HG02973 (cell line): ENCODE measurements around the gene DNAH12.
"Not testable (repeated sequence)": the region's sequence is repeated elsewhere in the genome, so short reads cannot be mapped to it uniquely, and the experiment has no call there.

Source experiments
- ATAC-seq: cut with Tn5 transposase; IDR thresholded peaks from one replicate; pipeline ENCODE4 v1.9.1; 2021; ENCODE audit warnings: moderate library complexity; ENCODE audit not compliant: unreplicated experiment

The DNAH12 gene

DNA sequence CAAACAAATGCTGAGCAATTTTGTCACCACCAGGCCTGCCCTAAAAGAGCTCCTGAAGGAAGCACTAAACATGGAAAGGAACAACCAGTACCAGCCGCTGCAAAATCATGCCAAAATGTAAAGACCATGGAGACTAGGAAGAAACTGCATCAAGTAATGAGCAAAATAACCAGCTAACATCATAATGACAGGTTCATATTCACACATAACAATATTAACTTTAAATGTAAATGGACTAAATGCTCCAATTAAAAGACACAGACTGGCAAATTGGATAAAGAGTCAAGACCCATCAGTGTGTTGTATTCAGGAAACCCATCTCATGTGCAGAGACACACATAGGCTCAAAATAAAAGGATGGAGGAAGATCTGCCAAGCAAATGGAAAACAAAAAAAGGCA, 217.6 kb downstream of the DNAH12 start:
- not testable (repeated sequence) for ATAC-seq

DNA sequence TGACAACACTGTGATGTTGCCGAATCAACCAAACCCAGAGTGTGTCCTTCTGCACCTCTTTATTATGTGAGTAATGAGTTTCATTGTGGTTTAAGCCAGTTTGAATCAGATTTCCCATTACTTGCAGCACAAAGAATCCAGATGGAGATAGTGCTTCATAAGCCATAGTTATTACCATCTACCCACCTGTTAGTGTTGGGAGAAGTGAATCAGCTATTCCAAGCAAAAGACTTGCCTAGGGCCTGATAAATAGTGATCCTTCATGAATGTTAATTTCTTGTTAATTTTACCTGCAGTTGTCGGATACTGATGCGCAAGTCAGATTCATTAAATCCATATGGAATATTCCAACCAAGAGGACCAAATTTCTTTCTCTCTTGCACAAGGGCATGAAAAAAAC, 229.9 kb downstream of the DNAH12 start:
- ATAC-seq, result no peak

- no peak for ATAC-seq
These were observed 234.3 kb downstream of the DNAH12 start for GRCh38 chr3:57309769-57310360.

DNA sequence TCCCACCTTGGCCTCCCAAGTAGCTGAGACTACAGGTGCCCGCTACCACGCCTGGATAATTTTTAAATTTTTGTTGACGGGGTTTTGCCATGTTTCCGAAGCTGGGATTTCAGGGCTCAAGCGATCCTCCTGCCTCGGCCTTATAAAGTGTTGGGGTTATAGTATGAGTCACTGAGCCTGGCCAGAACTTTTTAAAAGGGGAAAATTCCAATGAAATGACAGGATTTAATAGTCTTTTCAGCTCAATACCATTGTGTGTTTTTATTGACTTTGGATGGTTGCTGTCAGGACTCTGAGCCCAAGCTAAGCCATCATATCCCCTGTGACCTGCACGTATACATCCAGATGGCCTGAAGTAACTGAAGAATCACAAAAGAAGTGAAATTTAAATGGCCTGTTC, 240.6 kb downstream of the DNAH12 start:
- ATAC-seq, result not testable (repeated sequence)

- no peak for ATAC-seq
These were observed 246.1 kb downstream of the DNAH12 start for GRCh38 chr3:57298041-57298440.

- no peak for ATAC-seq
These were observed 251.1 kb downstream of the DNAH12 start for GRCh38 chr3:57292897-57293526.

DNA sequence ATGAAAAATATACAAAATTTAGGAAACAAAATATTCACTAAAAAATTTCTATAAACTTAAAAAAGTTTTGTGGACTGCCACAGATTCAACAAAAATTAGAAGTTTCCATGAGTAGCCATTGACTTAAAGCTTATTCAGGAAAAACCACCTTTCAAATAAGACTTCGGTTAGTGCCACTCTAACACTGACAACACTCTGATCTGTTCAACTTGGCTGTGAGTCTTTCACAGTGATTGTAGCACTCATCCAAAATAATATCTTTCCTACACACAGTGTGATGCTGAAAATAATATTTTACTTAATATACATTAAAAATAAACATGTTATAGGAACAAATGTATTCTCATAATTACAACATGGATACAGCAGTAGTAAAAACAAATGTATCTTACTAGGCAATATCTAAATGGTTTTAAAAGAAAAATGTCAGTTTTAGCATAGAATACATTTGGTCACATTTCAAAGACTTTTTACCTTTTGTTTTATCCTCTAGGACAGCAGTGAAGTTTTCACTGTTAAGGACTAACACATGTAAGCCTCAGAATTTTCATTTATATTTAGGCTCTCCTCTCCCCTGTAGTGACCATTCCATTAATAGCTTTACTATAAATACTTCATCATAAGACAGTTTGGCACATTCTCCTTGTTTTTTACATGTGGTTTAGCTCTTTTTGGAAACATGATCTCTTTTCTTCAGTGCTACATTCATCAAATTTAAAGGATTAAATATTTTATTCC, 251.8 kb downstream of the DNAH12 start, which contains the start of gene ASB14:
Gene ASB14, minus strand, starts transcription at position 527 of the 738 bp plus-strand sequence. CDS start 652 bp downstream, outside the sequence.
- ATAC-seq, result no peak

GRCh38 chr3:57288403-57288802, 255.7 kb downstream of the DNAH12 start:
- no peak for ATAC-seq

DNA sequence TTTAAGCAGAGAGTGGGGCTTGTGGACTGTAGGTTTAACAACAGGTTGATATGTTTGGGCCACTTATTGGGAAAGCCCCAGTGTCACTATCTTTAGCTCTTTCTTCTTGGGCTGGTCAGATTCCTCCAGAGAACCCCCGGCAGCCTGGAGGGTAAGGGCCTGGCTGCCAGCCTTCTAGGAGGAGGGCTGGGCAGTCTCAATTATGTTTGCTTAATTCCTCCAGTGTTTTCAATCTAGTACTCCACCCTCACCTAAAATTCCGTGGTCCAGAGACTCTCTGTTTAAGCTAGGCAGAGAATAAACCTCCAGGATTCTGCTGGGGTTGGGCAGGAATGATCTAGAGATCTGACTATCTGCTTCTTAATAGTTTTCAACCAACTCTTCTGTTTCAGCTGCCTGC, 256.9 kb downstream of the DNAH12 start:
- no peak for ATAC-seq

DNA sequence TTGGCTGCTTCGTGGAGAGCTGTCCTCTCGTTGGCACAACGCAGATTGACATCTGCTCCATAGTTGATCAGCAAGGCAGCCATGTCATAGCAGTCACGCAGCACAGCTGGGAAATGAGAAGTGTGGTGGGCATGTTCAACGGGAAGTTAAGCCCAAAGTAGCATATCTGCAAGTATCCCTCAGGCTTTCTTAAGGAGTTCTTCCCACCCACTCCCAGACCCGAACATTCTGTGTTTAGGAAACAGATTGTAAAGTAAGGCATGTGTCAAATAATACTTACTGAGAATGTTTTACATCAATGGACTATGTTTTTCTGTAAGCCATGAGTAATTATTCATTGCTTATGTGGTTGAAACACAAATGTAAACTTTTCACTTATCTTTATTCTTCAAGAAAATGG, 260.8 kb downstream of the DNAH12 start:
- no peak for ATAC-seq

DNA sequence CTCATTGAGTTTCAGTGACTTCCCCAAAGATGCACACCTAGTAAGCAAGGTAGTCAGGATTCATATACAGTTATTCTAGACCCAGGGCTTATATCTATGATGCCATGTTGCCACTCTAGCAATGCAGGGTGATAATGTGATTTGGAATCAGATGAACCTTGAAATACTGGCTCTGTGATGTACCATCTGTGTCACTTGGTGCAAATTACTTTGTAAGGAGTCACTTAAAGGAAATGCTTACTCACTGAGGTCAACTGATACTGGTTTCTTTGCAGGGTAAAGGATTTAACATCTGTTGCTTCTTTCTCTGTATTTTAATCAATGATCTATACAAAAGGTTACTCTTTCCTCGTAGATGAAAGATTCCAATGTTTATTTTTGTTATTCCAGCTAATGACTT, 262.4 kb downstream of the DNAH12 start:
- no peak for ATAC-seq

DNA sequence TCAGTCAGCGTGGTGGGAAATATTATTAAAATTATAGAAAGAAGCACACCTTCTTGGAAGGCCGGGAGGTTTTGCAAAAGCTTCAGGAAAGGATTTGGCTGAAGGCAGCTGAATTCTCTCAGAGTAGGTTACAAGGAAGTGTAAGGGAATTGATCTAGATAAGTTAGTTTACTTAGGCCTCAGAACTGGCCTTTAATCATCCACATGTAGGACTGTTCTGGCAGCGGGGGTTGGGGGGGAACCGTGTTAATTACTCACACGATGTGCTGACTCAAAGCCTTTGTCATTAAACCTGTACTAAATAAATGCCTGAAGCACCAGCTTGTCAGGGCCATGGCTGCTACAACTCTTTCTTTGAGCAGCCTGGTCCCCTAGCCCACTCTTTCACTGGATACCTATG, 264.5 kb downstream of the DNAH12 start:
- no peak for ATAC-seq

DNA sequence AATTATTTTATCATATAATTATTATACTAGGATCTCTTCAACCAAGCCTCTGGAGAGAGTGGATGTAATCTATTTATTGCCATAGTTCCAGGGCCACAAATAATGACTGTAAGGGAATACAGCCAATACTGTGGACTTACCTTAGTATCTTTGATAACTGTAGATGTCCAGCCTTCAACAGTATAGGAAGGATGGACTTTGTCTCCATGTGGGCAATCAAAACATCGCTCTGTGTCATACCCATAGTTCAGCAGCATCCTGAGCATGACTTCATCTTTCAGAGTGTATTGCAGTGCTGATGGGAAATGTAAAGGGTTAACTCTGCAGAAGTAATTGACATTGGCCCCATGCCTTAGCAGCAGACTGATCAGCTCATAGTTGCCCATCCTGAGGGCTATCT, 265.9 kb downstream of the DNAH12 start:
- ATAC-seq, result no peak

GRCh38 chr3:57275393-57275792, 268.8 kb downstream of the DNAH12 start:
- no peak for ATAC-seq

DNA sequence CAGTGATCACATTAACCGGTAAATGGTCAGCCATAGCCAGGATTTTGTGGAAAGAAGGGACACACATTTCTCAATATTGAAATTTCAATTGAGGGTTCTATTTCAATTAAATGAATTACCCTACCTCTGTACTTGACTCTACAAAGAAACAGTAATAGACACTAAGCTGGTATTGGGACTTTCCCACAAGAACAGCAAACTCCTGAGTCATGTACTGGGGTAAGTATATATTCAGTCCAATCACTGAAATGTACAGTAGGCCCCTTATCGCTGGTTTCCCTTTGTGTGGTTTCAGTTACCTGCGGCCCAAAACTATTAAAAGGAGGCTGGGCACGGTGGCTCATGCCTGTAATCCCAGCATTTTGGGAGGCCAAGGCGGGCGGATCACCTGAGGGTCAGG, 269.3 kb downstream of the DNAH12 start:
- ATAC-seq, result no peak

GRCh38 chr3:57268416-57268815, 275.7 kb downstream of the DNAH12 start:
- ATAC-seq, result no peak

- ATAC-seq, result no peak
These were observed 282.2 kb downstream of the DNAH12 start for GRCh38 chr3:57261929-57262328.

GRCh38 chr3:57261119-57261518, 283.0 kb downstream of the DNAH12 start:
- ATAC-seq, result no peak

DNA sequence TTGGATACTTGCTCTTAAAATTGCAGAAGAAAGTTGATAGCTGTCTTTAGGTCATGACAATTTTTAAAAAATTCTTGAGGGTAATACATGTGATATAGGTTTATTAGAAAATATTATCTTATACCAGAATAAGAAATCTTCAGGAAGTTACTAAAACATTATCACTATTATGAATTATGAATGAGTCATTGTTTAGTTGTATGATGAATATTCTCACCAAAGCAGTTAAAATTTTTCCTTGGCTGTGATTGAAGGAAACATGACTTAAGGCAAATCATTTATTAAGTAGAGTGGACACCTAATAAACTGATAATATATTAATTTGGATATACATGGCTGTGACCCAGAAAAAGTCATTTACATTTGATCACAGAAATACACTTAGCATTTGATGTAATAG, 286.5 kb downstream of the DNAH12 start:
- no peak for ATAC-seq

DNA sequence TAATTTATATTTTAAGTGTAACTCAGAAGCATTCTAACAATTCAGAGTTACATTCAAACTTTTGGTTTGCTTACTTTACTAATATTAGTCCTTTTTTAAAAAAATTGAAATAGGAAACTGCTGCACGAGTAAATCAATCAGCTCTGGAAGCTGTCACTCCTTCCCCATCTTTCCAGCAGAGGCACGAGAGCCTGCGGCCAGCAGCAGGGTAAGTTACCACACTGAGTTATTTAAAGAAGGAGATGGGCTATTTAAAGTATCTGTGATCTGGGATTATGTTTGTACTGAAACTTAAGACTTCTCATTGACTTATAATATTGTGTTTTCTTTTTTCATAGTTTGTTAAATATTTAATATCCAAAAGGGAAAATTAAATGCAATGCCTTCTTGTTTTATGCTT, 287.3 kb downstream of the DNAH12 start:
- ATAC-seq, result no peak

- no peak for ATAC-seq
These were observed 291.7 kb downstream of the DNAH12 start for GRCh38 chr3:57252404-57252803.

DNA sequence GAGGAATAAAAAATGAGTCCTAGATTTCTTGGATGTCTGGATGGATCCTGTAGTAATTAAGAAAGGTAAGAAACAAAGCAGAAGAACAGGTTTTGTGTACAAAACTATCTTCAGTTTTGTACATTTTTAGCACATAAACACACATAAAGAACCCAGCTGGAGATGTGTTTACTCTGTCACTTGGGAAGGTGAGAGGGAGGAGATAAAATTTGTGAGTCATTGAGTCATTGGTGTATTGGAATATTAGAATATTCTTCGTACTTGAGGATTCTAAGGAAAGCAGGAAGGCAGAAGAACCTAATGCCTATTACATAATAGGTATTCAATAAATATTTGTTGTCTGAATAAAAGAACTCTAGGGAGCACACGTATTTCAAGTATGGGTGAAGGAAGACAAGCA, 299.2 kb downstream of the DNAH12 start:
- ATAC-seq, result no peak
